ENCODE measurements around the gene SMARCE1.

SMARCE1 gene

GRCh38 chr17:40686192-40686591 is 38.6 kb upstream of the SMARCE1 start:
- DNase-seq (ENCODE audit: low spot score), result no peak
- in situ Hi-C loops (cut with MboI; ENCODE audit: low pct_unique_long_range_greater_than_20kb, low sequenced_read_pairs, unreplicated experiment), result no loop called here
- TF ChIP-seq CTCF (IDR thresholded peaks at IDR 0.05; ENCODE audit: extremely low read depth, insufficient read depth, missing control alignments), result no peak

GRCh38 chr17:40680998-40681397 is 33.4 kb upstream of the SMARCE1 start:
- DNase-seq (ENCODE audit: low spot score), result no peak
- in situ Hi-C loops (cut with MboI; ENCODE audit: low pct_unique_long_range_greater_than_20kb, low sequenced_read_pairs, unreplicated experiment), result no loop called here
- no peak for TF ChIP-seq CTCF (IDR thresholded peaks at IDR 0.05; ENCODE audit: extremely low read depth, insufficient read depth, missing control alignments)

- in situ Hi-C loops (cut with MboI; ENCODE audit: low pct_unique_long_range_greater_than_20kb, low sequenced_read_pairs, unreplicated experiment), result no loop called here
- DNase-seq (ENCODE audit: low spot score), result no peak
- TF ChIP-seq CTCF (IDR thresholded peaks at IDR 0.05; ENCODE audit: extremely low read depth, insufficient read depth, missing control alignments), result no peak
Observed at GRCh38 chr17:40679523-40679907, 31.9 kb upstream of the SMARCE1 start.

- in situ Hi-C loops (cut with MboI; ENCODE audit: low pct_unique_long_range_greater_than_20kb, low sequenced_read_pairs, unreplicated experiment), result no loop called here
- DNase-seq (ENCODE audit: low spot score), result no peak
- no peak for TF ChIP-seq CTCF (IDR thresholded peaks at IDR 0.05; ENCODE audit: extremely low read depth, insufficient read depth, missing control alignments)
Observed at GRCh38 chr17:40678902-40679522, 31.4 kb upstream of the SMARCE1 start.

GRCh38 chr17:40675905-40676304 is 28.3 kb upstream of the SMARCE1 start:
- no peak for TF ChIP-seq CTCF (IDR thresholded peaks at IDR 0.05; ENCODE audit: extremely low read depth, insufficient read depth, missing control alignments)
- in situ Hi-C loops (cut with MboI; ENCODE audit: low pct_unique_long_range_greater_than_20kb, low sequenced_read_pairs, unreplicated experiment), result no loop called here
- DNase-seq (ENCODE audit: low spot score), result no peak

- DNase-seq (ENCODE audit: low spot score), result no peak
- in situ Hi-C loops (cut with MboI; ENCODE audit: low pct_unique_long_range_greater_than_20kb, low sequenced_read_pairs, unreplicated experiment), result no loop called here
- TF ChIP-seq CTCF (IDR thresholded peaks at IDR 0.05; ENCODE audit: extremely low read depth, insufficient read depth, missing control alignments), result no peak
Observed at GRCh38 chr17:40672654-40673053, 25.0 kb upstream of the SMARCE1 start.

- no peak for TF ChIP-seq CTCF (IDR thresholded peaks at IDR 0.05; ENCODE audit: extremely low read depth, insufficient read depth, missing control alignments)
- DNase-seq (ENCODE audit: low spot score), result no peak
- in situ Hi-C loops (cut with MboI; ENCODE audit: low pct_unique_long_range_greater_than_20kb, low sequenced_read_pairs, unreplicated experiment), result no loop called here
Observed at GRCh38 chr17:40671282-40671681, 23.7 kb upstream of the SMARCE1 start.
